GM12892 (cell line): Measurements from ENCODE around the gene DLG5.

Experiments
- POLR2AphosphoS5 ChIP-seq: IDR thresholded peaks from 2 replicates; pipeline ENCODE4 v1.6.1; 2011; ENCODE audit warnings: low read depth, low read length, control low read depth
- TAF1 ChIP-seq: IDR thresholded peaks from 2 replicates; pipeline ENCODE4 v1.6.1; 2011; ENCODE audit warnings: low read depth, mild to moderate bottlenecking, control low read depth, low read length, borderline replicate concordance

- TF ChIP-seq TAF1, result no peak
- TF ChIP-seq POLR2AphosphoS5, result no peak
Observed at GRCh38 chr10:77812741-77813140, 113.8 kb downstream of the DLG5 start.
